Breast epithelium (tissue), 3 donors: ENCODE data around the gene PRKG1.

ENCODE experiments used
- CTCF ChIP-seq, 3 donors: fragments of 450-650 bp; IDR thresholded peaks; one replicate each; pipeline ENCODE4 v1.5.1; 2016 to 2017; ENCODE audit warnings: antibody characterized with exemption in 3 of 3, mild to moderate bottlenecking in 3 of 3, moderate library complexity in 3 of 3
- POLR2A ChIP-seq: fragments of 450-650 bp; IDR thresholded peaks from one replicate; pipeline ENCODE4 v1.6.1; 2016; ENCODE audit warnings: antibody characterized with exemption, mild to moderate bottlenecking, moderate library complexity

GRCh38 chr10:51892313-51892712 is 818.0 kb downstream of the PRKG1 start:
- TF ChIP-seq CTCF (IDR thresholded peaks at IDR 0.05) (no peak), POLR2A (no peak)
